GM19043 (cell line): Measurements from ENCODE around the gene CDK14.
A peak's percentile ranks its signal among the peaks of the same experiment; 100 is the strongest.

Experiments used
- ATAC-seq: cut with Tn5 transposase; IDR thresholded peaks from one replicate; pipeline ENCODE4 v1.9.1; 2021; ENCODE audit warnings: low read depth; ENCODE audit not compliant: unreplicated experiment

Gene CDK14

DNA sequence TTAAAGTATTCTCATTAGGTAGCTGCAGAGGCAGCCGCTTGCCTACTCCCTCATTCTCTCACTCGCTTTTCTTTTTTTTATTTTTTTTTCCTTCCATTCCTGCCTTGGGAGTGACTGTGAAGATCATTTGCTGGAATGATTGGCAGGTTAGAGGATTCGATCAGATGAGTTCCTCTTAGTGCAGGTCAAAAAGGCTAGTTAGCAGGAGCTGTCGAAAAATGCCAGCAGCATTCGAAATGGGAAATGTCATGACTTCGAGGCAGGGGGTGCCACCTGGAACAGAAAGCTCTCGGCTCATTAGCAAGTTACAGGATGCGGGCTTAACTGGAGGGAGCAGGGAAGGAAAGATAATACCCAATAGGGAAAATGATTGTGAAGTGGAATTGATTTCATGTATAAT, 530.6 kb downstream of the CDK14 start:
- no peak for ATAC-seq

DNA sequence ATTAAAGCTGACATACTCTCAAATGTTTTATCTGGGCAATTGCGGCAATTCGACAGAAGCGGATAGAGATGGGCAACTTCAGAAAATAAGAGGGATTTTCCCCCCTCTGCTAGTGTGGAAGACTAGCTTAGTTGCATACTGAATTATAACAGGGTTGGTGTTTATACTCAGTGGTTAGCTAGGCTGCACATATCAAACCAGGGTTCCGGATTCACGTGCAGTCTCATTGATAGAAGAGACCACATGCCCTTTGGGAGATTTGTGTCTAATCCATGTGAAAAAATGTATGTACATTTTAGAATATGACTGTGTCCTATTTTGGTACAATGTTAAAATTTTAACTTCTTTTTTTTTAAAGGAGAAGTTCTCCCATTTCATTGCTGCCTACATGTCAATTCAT, 531.2 kb downstream of the CDK14 start:
- ATAC-seq, result no peak

DNA sequence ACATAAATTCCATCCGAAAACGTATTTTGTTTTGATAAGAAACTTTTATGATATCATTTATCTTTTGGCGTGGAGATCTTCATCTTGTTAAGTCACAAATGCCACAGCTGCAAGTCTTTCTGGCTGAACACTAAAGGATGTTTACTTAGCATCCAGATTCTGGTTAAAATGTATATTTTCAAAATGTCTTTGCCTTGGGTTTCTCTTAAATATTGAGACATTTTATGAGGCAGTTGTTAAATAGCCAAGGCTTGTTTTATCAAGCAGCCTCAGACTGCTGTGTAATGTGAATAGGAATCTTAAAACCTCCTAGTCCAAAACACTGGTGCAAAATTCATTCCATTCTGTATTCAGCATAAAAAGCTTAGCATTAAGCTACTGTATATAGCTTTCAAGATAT, 531.8 kb downstream of the CDK14 start:
- ATAC-seq, result no peak

DNA sequence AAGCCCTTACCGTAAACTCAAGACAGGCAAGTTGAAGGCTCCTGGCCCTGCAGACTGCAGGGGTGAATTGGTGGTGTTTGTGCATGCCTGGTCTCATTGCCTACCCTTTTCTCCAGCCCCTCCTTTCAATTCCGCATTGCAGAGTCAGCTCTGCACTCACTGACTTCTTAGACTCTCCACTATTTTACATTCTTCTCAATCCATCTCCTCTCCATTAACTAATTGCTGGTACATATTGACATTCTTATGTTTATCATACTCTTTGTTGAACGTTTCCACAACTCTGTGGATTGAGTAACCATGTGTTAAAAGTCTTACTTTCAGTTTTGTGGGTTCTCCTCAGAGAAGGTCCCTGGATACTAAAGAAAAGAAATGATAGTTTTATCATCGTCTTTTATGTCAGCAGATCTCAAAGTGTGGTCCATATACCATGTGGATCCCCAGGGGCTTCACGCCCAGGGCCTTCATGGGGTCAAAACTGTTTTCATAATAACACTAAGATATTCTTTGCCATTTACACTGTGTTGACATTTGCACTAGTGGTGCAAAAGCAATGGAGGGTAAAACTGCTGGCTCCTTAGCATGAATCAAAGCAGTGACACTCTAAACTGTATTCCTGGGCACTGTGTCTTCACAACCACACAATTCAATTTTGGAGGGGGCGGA, 532.7 kb downstream of the CDK14 start:
- ATAC-seq, result no peak

DNA sequence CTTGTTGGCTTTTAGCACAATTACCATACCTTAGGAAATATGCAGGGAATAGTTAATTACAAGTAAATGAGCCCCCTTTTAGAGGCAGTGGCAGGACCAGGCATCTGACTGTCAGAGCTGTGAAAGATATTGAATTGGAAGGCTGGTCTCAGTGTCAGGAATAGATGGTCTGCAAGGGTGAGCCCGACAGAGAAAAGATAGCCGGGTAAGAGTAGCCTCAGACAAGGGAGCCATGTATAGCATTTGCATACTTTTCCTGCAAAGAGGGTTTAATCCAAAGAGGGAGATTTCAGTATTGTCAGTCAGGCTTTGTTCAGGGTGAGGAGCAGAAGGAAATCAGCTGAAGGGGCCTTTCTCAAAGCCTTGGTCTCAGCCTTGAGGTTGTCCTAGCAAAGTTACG, 539.2 kb downstream of the CDK14 start:
- ATAC-seq, result no peak

DNA sequence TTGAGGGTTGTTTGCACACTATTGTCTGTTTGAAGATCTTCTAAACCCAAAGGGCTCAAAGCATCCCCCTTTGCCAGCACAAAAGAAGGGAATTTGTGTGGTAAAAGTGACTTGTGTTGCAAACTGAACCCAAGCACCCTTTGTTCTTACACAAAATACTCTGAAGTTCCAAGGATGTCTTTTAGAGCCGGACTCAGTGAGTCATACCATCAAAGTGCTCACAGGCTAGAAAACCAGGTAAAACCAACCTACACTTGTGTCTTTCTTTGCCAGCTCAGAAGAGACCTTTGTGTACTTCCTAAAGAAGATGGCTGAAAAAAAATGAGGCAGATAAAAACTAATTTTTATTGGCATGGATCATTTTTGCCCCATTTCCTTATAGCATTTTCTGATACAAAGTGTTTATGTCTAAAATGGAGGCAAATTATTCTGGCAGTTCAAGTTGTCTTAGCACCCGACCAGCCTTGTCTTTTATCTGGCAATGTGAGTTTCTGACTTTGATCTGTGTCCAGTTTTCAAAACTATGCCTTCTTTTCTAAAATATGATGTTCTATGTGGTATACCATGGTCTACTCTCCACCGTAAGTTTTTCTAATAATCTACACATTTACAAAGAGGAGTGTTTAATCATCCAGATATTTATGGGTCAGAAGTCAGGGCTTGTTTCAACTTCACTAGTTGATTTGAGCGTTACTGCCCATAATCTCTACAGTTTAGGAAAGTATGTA, 539.7 kb downstream of the CDK14 start:
- ATAC-seq, result no peak

DNA sequence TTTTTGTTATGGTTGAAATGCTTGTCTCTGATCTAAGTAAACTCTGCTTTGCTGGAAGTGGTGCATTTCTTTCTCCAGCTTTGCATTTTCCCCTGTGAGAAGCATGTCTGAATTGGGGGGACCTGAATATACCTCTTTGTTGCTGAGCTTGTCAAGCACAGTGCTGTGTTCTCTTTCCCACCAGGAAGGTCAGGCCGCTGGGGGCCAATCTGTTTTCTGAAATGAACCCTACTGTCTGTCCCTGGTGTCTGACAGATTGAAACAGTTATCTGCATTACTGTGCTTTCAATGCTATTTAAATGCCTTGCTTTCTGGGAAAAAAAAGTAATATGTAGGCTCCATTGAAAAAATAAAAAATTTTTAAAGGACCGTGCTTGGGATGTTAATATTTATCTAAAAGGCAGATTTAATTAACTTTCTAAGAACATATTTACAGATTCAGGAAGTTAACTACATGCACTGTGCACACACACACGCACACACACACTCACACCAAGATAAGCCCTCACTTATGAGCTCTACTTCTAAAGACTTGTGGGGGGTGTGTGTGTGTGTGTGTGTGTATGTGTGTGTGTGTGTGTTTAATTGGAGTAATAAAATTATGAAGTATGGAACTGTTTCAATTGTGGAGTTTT, 541.1 kb downstream of the CDK14 start:
- peak; percentile 50 for ATAC-seq

DNA sequence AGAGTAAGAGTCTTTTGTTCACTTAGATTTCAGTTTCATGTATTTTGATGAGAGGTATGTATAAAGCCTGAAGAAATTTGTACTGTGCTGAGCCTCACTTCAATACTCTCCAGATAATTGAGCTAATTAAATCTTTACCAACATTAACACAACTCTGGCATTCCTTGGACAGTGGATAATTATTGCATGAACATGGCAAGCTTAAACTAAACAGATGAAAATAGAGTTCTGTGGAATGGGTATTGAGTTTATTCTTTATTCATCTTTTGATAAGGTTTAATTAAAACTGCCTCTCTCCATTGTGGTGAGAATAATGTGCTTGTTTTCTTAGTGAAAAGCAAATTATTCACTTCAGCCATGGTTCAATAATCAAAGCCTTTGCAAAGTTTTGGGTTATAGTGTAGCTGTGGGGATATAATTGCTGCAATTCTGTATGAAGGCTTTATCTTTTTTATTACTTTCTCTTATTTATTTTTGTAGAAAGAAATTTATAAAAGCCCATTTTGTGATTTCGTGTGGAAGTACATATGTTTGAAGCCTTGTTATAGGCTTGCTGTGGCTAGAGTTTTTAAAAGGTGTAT, 541.8 kb downstream of the CDK14 start:
- peak; percentile 8 for ATAC-seq

DNA sequence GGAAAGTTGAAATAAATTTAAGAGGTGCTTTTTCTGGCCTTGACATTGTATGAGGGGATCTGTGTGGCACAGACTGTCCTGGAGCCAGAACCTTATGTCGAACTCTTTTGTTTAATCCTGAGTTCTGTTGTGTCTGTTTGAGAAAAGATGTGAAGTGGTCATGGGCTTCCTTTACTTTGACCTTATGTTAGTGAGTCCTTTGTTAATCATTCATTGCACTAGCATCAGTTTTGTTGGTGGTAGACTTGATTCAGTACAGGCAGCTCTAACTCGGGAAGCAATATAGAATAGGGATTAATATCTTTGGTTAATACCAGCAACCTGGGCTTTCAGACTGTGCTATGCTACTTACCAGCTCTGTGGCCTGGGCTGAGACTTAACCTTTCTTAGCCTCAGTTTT, 544.2 kb downstream of the CDK14 start:
- ATAC-seq, result no peak

DNA sequence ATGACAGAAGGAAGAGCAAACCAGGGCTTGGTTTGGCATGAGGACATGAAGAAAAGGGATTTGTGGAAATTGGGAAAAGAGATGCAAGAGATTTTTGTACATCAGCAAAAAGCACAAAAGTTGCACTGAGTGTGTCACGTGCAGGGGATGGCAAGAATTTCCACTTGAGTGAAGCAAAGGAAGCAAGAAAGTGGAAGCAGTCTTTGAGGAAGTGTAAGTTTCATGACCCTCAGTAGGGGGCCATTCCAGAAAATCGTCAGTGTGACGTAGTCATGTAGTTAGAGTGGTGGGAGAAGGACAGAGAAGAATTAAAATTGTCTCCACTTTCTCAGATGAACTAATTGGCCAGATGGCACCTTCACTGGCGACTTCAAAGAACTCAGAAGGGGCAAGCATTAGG, 544.9 kb downstream of the CDK14 start:
- no peak for ATAC-seq

DNA sequence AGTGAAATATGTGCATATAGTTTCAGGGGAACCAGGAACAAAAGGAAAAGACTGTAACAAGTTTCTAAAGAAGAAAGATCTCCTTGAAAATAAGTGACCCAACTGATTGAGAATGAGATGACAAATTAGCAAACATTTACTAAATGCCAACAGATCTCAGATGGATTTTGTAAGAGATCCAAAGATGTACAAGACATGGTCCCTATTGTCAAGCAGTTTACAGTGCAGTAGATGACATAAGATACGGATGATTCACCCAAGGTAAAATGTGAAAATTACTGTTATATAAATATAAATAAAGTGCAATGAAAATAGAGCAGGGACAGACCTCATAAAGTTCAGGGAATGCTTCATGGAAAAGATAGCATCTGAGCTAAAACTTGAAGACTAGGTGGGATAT, 546.6 kb downstream of the CDK14 start:
- no peak for ATAC-seq

DNA sequence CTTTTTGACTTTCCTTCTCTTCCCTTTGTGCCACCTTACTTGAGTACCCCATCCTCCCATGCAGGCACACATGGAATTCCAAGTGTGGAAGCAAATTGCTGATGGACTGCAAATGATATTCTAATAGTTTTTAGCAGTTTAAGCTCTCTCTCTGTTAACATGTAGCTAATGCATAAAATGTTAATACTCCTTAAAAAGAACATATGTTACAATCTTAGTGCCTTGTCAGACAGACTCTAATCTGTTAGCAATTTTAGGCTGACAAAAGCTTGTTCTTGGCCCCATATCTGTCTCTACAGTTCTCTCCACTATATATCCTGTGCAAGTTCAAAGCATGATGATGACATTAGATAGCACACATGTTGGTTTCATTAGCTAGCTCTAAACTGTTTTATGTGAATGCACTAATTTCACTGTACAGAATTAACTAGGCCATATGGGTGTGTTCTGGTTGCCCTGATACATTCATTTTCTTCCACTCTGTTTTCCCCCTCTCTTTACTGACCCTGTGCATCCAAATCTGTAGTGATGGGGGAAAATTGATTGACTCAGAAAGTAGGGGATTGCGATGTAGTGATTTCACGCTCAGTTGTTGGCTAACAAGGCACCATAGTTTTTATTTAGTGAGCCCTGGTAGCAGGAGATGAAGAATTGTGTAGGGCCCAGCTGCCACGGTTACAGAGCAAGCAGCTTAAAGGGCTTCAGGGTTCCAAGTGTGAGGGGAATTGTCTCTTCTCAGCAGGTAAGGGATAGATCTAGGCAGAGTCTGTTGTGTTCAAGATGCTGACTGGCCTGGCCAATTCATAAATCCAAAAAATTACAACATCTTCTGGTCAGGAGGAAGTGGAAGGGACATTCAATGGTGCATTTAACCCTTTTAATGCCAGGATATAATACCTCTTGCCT, 553.5 kb downstream of the CDK14 start:
- ATAC-seq, result no peak

DNA sequence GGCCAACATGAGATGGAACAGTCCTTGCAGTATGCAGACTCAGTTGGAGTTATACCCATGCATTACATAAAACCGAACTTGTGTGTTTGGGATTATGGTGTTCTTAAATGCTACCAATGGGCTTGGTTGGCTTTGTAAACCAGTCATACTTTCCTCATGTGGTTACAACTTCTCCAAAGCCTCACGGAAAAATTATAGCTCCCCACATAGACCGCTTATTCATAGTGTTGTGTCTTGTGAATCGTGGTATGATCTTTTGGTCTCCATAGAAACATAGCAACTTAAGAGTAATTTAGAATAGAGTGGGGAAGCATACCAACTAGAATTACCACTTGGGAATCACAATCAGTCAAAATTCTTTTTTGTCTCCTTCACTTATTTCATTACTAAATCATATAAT, 555.8 kb downstream of the CDK14 start:
- ATAC-seq, result no peak

DNA sequence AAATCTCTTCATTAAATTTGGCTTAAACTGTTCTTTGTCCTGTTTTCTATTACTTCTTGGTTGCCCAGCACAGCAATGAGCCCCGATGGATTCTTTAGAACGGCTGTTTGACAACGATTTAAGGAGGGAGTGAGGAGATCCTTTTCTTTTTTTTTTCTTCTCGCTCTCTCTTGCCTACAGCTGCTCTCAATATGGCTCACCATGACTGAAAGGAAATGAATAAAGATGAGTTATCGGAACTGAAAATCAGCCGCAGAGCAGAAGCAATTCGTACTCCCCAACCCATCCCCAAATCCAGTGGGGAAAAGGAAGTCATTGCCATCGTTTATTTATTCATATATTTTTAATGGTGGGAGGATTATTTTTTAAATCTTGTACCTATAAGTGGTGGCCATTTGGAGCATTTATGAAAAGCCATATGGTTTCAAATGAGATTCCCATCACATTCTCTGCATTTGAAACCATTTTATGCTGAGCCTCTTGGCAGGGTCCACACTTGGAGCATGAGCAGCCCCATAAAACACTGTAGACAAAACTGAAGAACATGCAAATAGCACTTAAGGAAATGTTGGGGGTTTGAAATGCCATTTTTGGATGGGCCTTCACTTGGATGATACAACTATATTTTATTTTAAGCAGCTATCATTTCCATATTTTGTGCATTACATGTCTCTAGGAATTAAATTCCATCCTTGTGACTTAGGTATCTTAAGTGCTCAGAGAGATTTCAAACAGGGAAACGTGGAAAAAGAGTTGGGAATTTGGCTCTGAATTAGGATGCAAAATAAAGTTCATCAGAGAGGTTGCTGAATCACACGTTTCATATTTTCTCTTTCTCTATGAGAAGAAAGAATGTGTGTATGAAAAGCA, 560.4 kb downstream of the CDK14 start:
- no peak for ATAC-seq

DNA sequence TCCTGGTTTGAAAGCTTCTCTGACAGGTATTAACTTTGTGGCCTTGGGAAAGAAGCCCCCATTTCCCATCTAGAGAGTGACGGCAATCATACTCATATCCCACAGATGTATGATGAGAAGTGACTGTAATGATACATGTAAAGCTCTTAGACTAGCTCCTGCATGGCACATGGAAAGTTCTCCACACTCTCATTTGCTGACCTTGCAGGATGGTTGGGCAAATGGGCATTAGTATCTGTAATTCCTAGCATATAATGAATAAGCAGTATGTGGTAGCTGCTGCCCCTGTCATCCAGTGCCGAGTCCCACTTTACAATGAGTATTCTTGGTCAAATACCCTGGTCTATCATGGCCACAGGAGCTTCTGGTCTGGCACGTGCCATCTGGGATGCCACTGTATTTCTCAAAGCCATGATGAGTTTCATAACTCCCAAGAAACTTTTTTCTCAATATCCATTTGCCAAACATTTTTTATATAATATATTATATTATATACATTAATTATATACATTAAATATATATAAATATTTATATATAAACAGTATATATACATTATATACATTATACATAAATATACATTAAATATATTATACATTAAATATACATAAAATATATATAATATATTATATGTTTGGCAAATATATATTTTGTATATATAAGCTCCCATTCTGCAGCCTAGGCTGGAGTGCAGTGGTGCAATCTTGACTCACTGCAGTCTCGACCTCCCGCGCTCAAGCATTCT, 561.6 kb downstream of the CDK14 start:
- ATAC-seq, result no peak

DNA sequence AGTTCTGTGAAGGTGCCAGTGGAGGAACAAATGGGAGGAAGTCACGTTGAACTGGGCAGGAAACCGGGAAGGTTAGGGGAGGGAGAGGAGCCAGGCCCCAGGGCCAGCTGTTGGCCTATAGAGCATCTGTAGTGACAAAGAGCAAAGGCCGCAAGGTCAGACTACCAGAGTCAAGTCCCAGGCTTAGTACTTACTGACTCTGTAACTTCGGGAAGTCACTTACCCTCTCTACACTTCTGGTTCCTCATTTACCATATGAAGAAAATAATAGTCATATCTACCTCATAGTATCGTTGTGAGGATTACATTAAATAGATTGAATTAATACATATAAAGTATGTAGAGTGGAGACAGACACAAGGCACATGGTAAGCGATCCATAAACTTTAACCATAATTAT, 566.3 kb downstream of the CDK14 start:
- ATAC-seq, result no peak

DNA sequence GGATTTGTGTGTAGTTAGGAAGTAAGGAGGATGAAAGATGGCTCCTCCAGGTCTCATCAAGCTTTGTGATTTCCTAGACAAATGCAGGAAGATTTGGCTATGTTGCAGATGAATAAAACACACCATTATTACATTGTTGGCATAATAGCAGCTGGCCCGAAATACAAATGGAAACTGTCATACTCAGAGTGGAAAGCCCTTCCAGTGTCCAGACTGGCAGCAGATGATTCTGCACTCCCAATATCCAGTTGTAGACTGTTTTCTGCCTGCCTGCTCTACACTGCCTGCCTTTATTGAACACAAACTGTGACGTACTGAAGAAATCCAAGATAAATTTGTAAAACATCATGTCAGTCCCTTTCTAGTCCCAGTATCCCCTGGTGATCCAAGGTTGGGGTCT, 568.4 kb downstream of the CDK14 start:
- no peak for ATAC-seq

DNA sequence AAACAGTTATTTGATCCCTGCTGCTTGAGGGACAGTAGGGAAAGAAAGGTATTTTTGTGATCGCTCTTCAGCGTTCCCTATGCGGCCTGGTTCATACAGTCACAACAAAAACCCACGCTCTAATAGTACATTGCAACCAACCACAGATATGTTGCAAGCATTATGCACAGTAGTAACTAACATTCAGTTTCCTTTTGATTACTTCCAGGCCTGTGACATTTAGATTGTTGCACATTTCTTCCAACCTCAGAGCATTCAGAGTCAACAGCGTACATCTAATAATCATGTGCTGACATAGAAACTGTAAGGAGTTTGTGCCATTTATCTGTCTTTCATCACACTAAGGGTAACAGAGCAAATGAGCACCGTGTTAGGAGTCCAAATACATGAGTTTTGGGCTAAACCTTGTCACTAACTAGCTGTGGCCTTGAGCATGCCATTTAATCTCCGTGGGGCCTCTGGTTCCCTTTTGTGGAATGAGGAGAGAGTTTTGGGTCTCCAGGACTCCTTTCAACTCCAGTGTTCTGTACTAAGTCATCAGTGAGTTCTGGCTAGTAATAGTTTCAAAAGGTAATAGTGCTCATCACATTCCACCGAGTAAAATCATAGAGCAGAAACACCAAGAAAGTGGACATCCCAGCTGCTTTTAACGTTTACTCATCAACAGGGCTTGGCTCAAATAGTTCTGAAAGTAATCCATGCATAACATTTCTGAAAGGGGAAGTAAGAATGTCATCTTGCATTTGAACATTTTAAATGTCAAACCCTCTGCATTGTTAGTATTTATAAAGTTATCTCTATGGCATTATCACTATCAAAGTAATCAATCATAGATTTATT, 569.1 kb downstream of the CDK14 start:
- peak; percentile 95 for ATAC-seq
